HG02973 (cell line): Measurements from ENCODE around the gene MYO18A.
"Not testable (repeated sequence)": the region's sequence is repeated elsewhere in the genome, so short reads cannot be mapped to it uniquely, and the experiment has no call there.

Experiments
- ATAC-seq: cut with Tn5 transposase; IDR thresholded peaks from one replicate; pipeline ENCODE4 v1.9.1; 2021; ENCODE audit warnings: moderate library complexity; ENCODE audit not compliant: unreplicated experiment

The MYO18A gene

DNA sequence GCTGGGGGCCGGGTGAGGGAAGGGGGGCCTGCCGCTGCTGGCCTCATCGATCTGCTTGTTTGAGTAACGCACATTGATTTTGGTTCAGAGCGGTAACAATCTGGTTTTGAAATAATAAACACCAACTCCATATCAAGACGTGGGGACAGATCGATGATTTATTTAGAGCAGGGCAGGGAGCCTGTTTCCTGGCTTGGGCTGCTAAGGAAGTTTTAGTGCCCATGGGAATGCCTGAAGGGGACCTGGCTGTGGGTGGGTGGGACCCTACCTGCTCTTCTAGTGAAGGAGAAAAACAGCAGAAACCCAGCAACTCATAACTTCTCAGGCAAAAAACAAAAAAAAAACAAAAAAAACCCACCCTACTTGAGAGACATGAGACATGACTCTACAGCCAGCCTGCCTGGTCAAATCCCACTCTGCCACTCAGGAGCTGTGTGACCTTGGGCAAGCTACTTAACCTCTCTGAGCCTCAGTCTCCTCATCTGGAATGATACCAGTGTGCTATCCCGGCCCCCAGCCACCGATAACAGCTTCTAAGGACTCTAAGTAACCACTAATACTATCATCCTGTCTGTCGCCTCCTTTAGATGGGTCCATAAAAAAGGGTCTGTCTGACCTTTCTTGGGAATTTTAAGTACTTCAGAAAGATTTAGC lies 71.2 kb downstream of the MYO18A start:
- ATAC-seq = no peak

DNA sequence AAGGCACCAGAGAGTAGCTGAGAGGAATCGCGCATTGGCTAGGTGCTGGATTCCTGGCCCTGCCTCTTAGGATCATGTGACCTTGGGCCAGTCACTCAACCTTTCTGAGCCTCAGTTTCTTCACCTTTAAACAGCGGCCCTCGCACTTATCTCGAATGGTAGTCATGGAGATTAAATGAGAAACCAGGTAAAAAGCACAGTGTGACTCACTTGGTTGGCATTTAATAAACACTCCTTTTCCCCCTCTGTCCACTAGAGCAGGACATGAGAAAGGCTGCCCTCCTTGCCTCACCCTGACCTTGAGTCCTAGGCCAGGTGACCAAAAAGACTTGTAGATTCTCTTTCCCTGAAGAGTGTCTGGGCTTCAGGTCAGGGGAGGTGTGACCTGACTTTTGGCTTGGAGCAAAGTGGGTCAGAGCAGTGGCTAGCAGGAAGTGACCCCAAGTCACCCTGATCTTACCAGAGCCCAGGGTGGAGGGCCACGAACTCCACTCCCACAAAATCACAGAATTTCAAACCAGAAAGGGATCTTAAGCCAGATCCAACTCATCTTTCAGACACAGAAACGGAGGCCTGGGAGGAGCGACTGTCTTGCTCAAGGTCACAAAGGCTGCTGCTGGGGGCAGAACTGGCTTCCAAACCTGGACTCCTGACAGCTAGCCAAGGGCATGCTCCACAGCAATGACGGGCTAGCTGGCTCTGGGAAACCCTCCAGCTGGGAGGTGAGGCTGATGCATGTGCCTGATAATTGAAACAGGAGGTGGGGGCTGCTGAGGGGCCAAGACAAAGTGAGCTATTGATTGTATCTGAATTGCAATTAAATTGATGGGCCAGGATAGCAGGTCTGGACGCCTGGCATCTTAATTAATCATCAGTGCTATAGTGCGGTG lies 72.0 kb downstream of the MYO18A start:
- ATAC-seq = no peak

DNA sequence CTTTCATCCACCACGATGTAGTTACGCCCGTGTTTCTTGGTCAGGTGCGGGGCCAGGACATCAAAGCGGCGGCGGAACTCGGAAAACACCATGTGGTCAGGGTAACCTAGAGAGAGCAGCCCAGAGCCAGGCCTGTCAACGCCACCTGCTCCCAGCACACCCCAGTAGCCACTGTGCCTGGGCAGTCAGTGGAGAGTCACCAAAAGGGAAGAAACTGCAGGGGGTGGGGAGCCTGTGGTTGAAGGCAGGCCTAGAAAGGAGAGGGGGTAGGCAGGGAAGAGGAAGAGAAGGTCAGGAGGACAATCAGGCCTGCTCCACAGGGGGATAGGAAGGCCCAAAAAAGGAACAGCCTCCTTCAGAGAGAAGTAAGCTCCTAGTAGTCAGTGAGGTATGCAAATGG lies 73.1 kb downstream of the MYO18A start:
- ATAC-seq = no peak

DNA sequence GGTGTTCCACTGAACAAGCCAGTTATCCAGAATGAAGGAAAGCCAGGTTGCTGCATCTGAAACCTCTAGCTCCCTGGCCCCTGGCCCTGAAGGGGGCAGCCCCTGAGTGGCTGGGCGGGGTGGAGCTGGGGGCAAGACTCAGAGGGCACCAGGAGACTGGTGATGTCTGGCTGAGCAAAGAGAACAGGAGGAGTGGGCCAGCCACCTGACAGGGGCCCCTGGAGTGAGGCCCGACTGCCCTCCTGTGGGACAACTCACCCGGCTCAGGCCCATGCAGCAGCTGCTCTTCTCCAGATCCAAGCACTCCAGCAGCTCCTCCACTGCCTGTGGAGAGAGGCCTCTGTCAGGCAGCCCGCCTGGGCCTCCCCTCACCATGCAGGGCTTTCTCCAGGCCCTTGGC lies 76.9 kb downstream of the MYO18A start:
- no peak for ATAC-seq

DNA sequence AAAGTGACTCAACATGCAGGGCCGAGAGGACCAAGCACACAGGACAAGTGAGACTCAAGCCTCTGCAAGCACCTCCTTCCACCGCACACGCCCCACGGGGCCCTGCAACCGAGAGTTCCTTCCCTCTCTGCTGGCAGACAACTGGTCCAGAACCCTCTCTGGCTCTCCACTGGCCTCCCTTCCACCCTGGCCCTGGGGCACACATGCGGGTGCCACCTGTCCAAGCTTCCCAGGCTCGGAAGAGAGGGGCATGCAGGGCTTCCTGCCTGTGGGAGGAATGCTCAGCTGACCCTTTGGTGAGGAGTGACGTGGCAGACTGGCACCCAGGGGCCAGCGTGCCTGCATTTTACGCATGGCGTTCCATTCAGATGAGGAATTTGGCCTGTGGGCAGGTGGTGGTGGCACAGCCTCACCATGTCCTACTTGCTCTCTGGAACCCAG lies 77.4 kb downstream of the MYO18A start:
- no peak for ATAC-seq

DNA sequence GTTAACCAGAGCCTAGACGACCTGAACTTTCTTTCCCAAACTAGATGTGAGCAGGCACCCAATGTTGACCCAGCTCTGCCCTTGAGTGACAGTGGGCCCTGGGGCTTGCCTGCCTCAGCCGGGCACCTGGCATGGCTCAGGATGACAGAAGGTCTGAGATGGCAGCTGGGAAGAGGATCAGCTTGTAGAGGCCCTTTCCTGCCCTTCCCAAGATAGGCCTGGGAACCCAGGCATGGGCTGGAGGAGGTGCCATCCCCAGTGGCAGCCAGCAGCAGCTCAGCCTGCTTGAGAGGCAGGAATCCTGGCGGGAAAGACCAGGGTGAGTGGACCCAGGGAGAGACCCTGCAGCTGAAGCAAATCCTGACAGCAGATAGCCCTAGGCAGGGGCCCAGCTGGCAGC lies 78.2 kb downstream of the MYO18A start:
- ATAC-seq = no peak

DNA sequence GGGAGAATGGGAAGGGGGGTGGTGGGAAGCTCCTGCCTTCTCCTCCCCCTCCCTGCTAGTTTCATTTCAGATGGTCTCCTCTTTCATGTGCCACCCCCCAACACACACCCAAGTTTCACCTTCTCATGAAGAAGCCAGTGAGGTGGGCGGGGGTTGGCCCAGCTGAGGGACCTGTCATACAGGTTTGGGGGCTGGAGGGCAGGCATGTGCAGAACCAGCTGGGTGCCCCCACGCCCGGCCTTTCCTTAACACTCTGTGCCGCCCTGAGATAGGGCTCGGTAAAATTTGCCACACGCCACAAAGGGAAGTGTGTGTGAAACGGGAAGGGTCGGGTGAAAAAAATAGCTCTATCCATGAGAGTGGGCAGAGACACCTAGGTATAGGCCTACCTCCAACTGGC lies 79.9 kb downstream of the MYO18A start:
- ATAC-seq = no peak

DNA sequence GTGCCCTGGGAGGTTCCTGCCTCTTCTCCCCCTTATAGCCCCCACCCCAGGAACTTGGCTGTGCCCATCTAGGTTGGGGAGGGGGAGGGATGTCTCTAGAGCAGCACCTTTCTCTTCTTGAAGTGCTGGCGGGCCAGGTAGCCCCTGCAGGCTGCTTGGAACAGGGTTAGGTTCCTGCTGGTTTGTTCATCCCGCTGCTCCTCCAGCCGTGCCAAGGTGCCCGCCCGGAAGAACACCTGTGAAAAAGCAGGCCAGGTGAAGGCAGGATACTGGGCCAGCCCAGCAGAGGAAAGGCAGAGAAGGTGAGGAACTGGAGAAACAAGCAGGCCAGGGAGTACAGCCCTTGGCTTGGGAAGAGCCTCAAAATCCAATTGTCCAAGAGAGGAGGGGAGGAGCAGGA lies 80.7 kb downstream of the MYO18A start:
- ATAC-seq = no peak

DNA sequence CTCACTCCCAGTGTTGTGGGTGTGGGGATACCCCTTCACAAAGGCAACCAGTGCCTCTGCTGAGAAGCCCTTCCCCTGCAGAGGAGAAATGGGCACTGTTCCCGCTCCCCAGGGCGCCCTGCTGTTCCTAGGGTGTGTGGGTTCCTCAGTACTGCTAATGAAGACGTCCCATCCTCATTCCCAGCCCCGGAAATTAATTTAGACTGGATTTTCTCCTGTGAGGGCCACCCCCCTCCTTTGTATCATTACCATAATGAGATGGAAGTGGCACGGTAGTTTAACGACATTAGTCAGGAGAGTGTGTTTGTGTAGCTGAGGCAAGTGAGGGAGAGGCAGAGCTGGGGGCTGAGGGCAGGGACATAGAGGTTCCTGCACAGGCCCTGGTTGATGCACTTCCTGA lies 84.1 kb downstream of the MYO18A start:
- ATAC-seq = no peak

DNA sequence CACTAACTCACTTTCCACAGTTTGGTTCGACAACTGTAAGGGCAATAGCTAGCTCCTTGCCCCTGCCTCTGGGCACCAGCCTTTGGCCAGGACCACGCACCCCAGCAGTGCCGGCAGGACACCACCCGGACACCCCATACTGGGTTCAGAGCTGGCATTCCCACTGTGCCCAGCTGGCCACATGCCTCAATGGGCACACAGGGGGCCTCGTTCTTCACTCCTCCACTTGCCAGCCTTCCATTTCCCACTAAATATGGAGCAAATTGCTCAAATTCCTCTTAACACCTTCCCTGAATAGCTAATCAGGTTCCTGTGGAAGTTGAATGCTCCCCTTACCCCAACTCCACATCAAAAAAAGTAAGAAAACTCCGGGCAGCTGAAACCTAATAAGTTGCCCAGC lies 84.8 kb downstream of the MYO18A start:
- no peak for ATAC-seq

DNA sequence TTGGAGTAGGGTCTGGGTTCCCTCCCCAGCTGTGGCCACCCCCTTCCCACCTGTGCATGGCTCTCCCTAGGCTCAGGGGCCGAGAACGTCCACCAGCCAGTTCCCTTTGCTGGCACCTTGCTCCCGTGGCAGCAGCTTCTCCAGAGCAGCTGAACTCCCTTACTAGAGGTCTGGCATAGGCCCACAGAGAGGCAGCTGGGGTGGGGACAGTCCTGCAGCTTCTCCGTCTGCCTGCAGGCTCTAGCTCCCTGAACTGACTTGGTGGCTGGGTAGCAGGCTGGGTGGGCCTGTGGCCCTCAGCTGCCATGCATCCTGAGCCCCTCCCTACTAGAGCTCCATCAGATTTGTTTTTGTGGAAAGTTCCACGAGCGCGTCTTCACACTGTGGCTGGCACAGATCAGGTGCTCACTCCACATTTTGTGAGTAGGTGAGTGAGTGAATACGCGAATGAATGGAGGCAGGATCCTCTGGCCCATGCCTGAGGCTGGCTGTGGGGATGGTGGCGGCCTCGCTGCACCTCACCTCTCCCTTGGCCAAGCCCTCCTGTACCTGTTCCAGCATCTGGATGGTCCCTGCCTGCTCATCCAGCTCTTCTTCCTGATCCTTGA lies 86.0 kb downstream of the MYO18A start:
- ATAC-seq = no peak

DNA sequence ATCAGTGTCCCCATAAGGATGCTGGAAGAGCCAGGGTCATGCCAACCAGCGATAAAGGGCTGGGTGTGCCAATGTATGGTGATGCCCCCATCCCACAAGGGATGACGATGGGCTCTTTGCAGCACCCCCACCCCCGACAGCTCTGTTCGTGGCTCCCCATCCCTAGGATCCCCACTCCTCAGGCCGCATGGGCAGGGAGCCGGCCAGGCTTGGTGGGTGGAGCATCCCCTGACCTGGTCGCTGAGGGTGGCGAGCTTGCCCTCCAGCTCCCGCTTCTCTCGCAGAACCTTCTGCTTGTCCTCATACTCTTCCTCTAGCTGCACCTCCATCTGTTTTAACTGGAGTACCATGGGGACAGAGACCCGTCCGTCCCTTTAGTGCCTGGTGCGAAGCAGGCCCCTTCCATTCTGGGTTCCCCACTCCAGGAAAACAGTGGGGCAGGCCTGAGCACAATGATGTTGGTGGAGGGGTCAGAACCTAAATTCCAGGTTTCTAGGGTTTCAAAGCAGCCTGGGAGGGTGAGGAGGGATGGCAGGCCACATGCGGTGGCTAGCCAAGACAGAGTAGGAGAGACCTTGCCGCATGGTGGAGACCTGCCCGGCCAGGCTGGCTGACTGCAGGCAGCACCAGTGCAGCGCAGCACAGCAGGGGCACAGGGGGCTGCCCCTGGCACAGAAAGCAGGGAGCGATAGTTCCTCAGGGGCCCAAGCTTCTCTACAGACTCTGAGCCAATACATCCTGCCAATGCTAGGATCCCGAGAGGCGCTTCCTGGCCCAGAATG lies 86.9 kb downstream of the MYO18A start:
- ATAC-seq = no peak

DNA sequence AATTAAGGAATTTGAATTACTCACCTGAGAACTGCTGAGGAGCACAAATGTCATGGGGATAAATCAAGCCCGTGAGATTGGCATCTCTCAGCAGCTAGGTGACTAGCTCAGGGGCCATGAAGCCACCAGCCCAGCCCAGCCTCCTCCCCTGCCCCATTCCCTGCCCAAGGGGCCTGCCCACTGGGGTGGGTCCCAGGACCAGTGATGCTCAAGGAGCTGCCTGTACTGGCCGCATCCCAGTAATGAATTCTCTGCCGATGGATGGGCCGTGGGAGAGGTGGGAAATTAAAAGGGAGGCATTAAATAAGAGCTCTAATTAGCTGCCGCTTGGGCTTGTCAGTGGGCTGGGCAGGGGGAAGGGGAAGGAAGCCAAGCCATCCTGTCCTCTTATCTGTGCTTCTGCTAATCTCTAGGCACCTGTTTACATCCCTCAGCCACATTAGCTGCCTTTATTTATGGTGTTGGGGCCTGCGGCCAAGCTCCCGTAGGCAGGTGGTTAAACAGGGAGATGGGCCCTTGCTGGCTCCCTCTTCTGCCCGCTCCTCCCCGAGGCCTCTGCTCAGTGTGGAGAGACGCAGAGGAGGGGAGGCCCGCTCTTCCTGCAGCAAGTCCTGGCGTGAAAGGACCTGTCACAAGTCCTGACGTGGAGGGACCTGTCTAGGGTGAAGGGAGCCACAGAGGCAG lies 88.5 kb downstream of the MYO18A start:
- no peak for ATAC-seq

DNA sequence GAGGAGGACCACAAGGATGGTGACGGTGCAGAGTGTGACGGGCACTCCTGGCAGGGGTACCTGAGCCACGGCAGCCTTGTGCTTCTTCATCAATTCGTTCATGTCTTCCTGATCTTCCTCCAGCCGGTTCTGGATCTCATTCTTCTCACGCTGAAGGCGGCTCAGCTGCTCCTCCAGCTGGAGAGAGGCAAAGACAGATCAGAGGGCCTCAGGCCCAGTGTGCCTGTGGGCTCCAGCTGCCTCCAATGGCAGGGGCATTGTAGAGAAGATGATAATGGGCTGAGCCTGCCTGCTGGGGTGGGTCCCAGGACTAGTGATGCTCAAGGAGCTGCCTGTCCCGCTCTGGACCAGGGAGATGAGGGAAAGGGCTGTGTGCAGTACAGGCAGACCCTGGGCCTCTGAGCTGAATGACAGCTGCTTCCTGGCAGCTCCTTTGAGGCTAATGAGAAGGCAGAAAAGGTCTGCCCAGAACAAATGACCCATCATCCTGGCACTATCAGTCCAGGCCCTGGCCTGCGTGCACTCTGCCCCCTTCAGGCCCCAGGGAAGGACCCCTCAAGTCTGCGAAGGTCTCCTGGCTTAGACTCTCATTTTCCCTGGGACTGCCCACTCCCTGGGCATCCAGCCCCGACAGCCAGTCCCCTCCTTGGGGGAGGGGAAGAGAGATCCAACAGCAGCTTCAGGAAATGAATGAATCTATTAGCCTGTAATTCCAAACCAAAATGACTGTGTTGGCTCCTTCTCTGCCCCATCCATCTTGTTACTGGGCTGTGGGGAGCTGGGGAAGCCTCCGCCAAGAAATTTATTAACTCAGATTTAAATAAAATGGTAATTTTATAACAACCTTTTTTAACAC lies 89.2 kb downstream of the MYO18A start:
- ATAC-seq = no peak

DNA sequence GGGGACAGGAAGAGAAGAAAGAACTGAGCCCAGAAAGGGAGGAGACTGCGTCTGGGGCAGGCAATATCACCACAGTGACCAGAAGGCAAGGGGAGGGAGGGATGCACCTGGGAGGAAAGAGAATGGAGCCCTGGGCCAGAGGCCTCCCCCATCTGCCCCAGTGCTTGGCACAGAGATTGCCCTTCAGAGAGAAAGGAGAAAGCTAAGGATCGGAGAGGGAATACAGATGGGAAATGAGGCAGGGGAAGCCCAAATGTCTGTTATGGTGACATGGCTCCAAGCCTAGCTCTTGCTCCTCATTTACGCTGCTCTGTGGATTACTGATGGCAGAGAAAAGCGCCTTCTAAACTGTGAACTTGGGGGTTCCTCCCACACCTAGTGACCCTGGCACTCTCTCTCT lies 90.1 kb downstream of the MYO18A start:
- no peak for ATAC-seq

DNA sequence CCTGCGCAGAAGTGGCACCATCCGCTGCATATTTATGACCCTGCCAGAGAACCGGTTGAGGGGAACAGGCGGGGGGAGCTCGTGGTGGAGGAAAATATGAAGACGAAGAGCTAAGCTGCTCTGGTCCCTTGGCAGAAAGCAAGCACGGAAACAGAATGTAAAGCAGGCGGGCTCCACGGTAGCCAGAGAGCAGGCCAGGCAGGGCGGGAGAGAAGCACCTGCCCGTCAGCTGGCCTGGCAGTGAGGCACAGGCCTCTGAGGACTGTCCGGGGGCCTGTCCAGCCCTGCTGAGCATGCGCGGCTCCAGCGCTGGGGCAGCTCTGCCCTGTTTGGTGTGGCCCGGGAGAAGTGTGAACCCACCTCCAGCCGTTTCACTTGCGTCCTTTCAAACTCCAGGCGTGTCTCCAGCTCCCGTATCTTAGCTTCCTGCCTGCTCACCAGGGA lies 90.6 kb downstream of the MYO18A start:
- no peak for ATAC-seq

DNA sequence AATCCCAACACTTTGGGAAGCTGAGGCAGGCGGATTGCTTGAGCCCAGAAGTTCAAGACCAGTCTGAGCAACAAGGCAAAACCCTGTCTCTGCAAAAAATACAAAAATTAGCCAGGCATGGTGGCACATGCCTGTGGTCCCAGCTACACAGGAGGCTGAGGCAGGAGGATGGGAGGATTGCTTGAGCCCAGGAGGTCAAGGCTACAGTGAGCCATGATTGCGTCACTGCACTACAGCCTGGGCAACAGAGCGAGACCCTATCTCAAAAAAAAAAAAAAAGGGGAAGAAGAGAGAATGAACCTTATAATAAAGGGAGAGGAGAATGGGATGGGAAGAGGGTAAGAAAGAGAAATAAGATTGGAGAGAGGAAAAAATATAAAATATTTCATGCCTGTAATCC lies 91.4 kb downstream of the MYO18A start:
- not testable (repeated sequence) for ATAC-seq

DNA sequence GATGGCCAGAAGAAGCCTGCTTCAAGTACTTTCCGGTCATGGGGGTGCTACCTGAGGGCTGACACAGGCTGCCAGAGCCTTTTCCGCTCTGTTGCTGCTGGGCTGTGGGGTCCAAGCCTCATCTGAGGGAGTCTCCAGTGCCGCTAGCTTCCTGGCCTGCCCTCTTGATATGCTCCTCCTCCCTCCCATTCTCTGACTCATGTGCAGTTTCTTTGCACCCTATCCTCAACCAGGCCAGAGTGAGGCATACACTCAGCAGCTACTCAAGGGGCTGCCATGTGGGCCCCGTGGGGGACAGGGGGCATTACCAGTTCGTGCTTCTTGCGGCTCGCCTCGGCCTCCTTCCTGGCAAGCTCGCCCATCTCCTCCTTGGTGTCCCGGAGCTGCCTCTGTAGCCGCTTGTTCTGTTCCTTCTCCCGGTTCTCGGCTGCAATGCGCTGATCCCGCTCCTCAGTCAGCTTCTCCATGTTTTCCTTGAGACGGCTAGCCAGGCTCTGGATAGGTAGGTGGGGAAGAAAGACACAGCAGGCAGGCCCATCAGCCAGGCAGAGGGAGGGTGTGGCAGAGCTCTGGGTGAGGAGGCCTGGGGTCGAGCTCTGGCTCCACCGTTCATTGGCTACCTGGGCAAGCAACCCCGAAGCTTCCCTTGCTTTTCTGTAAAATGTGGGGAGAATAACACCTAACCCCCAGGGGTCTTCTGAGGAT lies 93.4 kb downstream of the MYO18A start:
- ATAC-seq = no peak

DNA sequence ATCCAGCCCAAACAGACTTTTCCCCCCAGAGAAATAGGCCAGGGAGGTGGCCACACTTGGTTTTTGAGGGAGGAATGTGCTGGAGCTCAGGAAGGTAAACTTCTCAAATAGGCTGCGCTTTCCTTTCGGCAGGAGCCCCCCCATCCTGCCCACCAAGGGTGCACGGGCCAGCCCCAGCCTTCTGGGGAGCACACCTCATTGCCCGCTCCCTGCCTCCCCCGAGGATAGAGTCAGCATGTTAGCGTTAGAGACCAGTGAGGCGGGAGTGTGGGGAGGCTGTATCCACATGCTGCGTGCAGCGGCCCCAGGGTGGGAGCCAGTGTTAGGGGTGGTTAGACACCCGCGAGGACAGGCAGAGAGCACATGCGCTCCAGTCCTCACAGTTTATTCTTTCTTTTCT lies 95.0 kb downstream of the MYO18A start:
- no peak for ATAC-seq
